Pancreas (tissue), 10 donors: ENCODE measurements around the gene SURF4. TPM values are rescaled to one million over a fixed set of nuclear protein-coding genes. Genes with fewer than 3 reads are reported as not detected.
"Not testable (repeated sequence)": the region's sequence is repeated elsewhere in the genome, so short reads cannot be mapped to it uniquely, and the experiment has no call there.

ENCODE experiments used
- ATAC-seq, 4 donors: fragments of 200-7000 bp; cut with Tn5 transposase; one replicate each; pipeline versions ENCODE4 v1.8.0 to v1.9.1; 2020; ENCODE audit warnings: mild to moderate bottlenecking in 4 of 4, moderate library complexity in 4 of 4
- DNase-seq, 6 donors: peaks; one replicate each; pipeline ENCODE4 v3.0.0-alpha.2; 2020
- FAIRE-seq: peaks from 2 replicates; lab custom pipeline; 2012; peaks lifted over from hg19 to GRCh38; lab: Jason Lieb, UNC
- H3K27ac ChIP-seq, 4 donors: fragments of 200-600 bp; sonication (generic); 1 replicate in 3 of 4; 2 replicates in 1 of 4; pipeline versions ENCODE4 v1.5.0 to v1.8.0; 2020
- H3K27me3 ChIP-seq, 4 donors: fragments of 200-600 bp; one replicate each; pipeline ENCODE4 v1.8.0; 2021
- H3K36me3 ChIP-seq, 3 donors: fragments of 200-600 bp; sonication (generic) in 1 of 3; one replicate each; pipeline versions ENCODE4 v1.5.0 to v1.8.0; 2020 to 2021
- H3K4me1 ChIP-seq, 3 donors: fragments of 200-600 bp; one replicate each; pipeline ENCODE4 v1.8.0; 2021
- H3K4me3 ChIP-seq, 4 donors: fragments of 200-600 bp; sonication (generic) in 2 of 4; one replicate each; pipeline versions ENCODE4 v1.5.0 to v1.8.0; 2020 to 2021
- H3K9me3 ChIP-seq, 4 donors: fragments of 200-600 bp; one replicate each; pipeline ENCODE4 v1.8.0; 2021
- CTCF ChIP-seq, 4 donors: fragments of 200-600 bp; sonication (generic) in 3 of 4; IDR thresholded peaks; one replicate each; pipeline versions ENCODE4 v1.5.0 to v1.8.0; 2021; ENCODE audit warnings: antibody characterized with exemption in 4 of 4
- WGBS, 2 donors: extraction: QIAGEN DNeasy Blood & Tissue Kit; methylation state at CpG; one replicate each; pipeline ENCODE4 v1.1.7; 2013; 5-methylcytosine and 5-hydroxymethylcytosine counted together
- intact Hi-C, 3 donors: fragments of 100-400 bp; cut with DNase I; formaldehyde crosslinking; loops; one replicate each; pipeline versions ENCODE4 v1.11.1 to v1.14.2; 2022
- polyA plus RNA-seq, 2 donors: library from polyadenylated mRNA; stranded (reverse); fragments of 200-250 nt; gene quantifications; one replicate each; pipeline ENCODE4 v1.2.3, GENCODE V29; 2013
- total RNA-seq, 6 donors: library from RNA; stranded (reverse); fragmentation: NEBNext Ultra II Directional in 4 of 6; extraction: Animal tissue kit (Norgen Biotek cat#: 25700) in 4 of 6; gene quantifications; one replicate each; pipeline versions ENCODE4 v1.2.1 to v1.2.4, GENCODE V29; 2021 to 2023
- donor health status: healthy with polysubstance abuse.
- donor health status: DM: no; HTN: no; CAD: no; lungs with moderate emphysema.
- donor health status: DM: no; HTN: no; CAD: no.
- donor health status: control.
- donor health status: control.
- donor health status: Bipolar disorder and iron deficiency.
- donor health status: DM: yes; HTN: yes; CAD: no.
- donor health status: DM: no; HTN: no; CAD: no.
- donor health status: DM: no; HTN: no; CAD: no.
- donor health status: DM: yes; HTN: yes; CAD: no.

SURF4 gene
- total and polyA plus RNA-seq, 8 donors = 63.1 to 132 (median 116) TPM

- TF ChIP-seq CTCF (IDR thresholded peaks at IDR 0.05) = no peak
- ATAC-seq = no peak
- intact Hi-C loops = no loop called here
- 72 to 79% methylated on average over 13 of the region's 13 CpGs for WGBS, 2 donors
- Histone ChIP-seq H3K9me3 (no peaks in the 10 kb centered on the region), H3K36me3 (no peaks in the 10 kb centered on the region), H3K4me1 (no peaks in the 10 kb centered on the region), H3K27me3 (no peaks in the 10 kb centered on the region), H3K27ac (no peak overlapping the region), H3K4me3 (no peak overlapping the region)
- no peak for FAIRE-seq
- no peak for DNase-seq
These were observed 54.4 kb downstream of the SURF4 start for GRCh38 chr9:133321411-133321935.

DNA sequence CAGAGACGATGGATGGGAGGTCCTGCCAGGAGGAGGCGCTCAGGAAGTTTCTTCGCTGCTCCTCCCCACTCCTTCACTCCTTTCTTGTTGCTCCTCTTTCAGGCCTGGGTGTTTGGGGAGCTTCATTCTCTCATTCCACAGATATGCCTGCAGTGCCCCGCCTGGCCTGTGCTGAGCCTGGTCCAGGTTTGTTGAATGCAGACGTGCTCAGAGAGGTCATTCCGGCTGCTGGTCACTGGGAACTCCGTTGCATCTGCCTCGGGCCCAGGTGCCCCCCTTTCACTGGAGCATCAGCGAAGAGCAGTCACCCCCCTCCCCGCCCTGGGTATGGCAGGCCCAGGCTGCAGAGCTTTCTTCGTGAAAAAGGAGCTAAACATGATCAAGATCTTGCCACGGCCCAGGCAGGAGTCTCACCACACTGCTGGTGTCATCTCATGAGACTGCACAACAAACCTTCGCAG is 55.4 kb downstream of the SURF4 start:
- Histone ChIP-seq H3K4me3 (no peak overlapping the region), H3K36me3 (no peaks in the 10 kb centered on the region), H3K9me3 (no peaks in the 10 kb centered on the region), H3K4me1 (no peaks in the 10 kb centered on the region), H3K27me3 (no peaks in the 10 kb centered on the region), H3K27ac (no peak overlapping the region)
- intact Hi-C loops = no loop called here
- no peak for DNase-seq
- no peak for ATAC-seq
- TF ChIP-seq CTCF (IDR thresholded peaks at IDR 0.05) = no peak
- 76 to 78% methylated on average over 13 of the region's 13 CpGs for WGBS, 2 donors
- no peak for FAIRE-seq

DNA sequence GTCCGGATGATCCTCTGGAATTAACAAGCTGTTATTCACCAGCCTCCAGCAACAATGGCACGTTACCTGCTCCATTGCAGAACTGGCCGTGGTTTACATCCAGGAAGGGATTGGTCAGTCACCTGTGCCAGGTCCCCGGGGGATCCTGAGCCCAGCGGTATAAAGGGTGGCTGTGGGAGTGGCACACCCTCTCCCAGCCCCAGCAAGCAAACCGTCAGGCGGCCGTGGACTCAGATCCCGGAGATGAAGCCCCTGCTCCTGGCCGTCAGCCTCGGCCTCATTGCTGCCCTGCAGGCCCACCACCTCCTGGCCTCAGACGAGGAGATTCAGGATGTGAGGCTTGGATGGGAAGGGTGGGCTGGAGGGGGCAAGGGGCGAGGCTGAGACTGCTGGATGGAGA is 58.3 kb downstream of the SURF4 start:
- ATAC-seq, H3K27ac ChIP-seq, H3K36me3 ChIP-seq, H3K4me3 ChIP-seq, intact Hi-C loops, FAIRE-seq, H3K4me1 ChIP-seq, DNase-seq, H3K27me3 ChIP-seq, H3K9me3 ChIP-seq: not testable (repeated sequence)
- WGBS, 2 donors = 66 to 69% methylated on average over 13 of the region's 13 CpGs

GRCh38 chr9:133315997-133316396 is 59.9 kb downstream of the SURF4 start:
- Histone ChIP-seq H3K9me3 (no peaks in the 10 kb centered on the region), H3K27me3 (no peaks in the 10 kb centered on the region), H3K4me1 (no peaks in the 10 kb centered on the region), H3K27ac (no peak overlapping the region), H3K4me3 (no peak overlapping the region), H3K36me3 (no peaks in the 10 kb centered on the region)
- intact Hi-C loops = no loop called here
- WGBS, 2 donors = 64 to 68% methylated on average over 2 of the region's 2 CpGs
- FAIRE-seq (no peak), ATAC-seq (no peak), DNase-seq (no peak)
- no peak for TF ChIP-seq CTCF (IDR thresholded peaks at IDR 0.05)

Other genes with a start within 250 kb of the SURF4 start
- gene GBGT1, start 212.1 kb downstream of the SURF4 start, total RNA-seq = 10 to 100 TPM in 1 of 6 donors, 1 to 10 TPM in 5; 1.5 to 11.9 (median 3.1) TPM
- gene GBGT1, start 212.1 kb downstream of the SURF4 start, polyA plus RNA-seq = 1 to 10 TPM; 4.5 to 4.6 TPM
- not detected for gene OBP2B, start 166.8 kb downstream of the SURF4 start, total RNA-seq
- gene OBP2B, start 166.8 kb downstream of the SURF4 start, polyA plus RNA-seq = not detected
- 10 to 100 TPM in 1 of 6 donors, 1 to 10 TPM in 5; 2.1 to 10.2 (median 5.4) TPM for gene ABO, start 100.9 kb downstream of the SURF4 start, total RNA-seq
- 1 to 10 TPM; 3.3 to 9.3 TPM for gene ABO, start 100.9 kb downstream of the SURF4 start, polyA plus RNA-seq
- 10 to 100 TPM in 2 of 6 donors, 1 to 10 TPM in 4; 5.8 to 13.6 (median 7.6) TPM for gene SURF6, start 39.9 kb downstream of the SURF4 start, total RNA-seq
- 10 to 100 TPM; 17.7 to 19.8 TPM for gene SURF6, start 39.9 kb downstream of the SURF4 start, polyA plus RNA-seq
- 10 to 100 TPM in 3 of 6 donors, 1 to 10 TPM in 3; 6.2 to 14.2 (median 9.9) TPM for gene MED22, start 27.9 kb downstream of the SURF4 start, total RNA-seq
- gene MED22, start 27.9 kb downstream of the SURF4 start, polyA plus RNA-seq = 10 to 100 TPM; 10.1 to 14.8 TPM
- 1,000 to 10,000 TPM; 1,234 to 2,140 (median 1,676) TPM for gene RPL7A, start 27.8 kb downstream of the SURF4 start, total RNA-seq
- 1,000 to 10,000 TPM; 1,900 to 1,906 TPM for gene RPL7A, start 27.8 kb downstream of the SURF4 start, polyA plus RNA-seq
- gene SURF1, start 19.6 kb downstream of the SURF4 start, total RNA-seq = 10 to 100 TPM; 33.6 to 47.8 (median 37.2) TPM
- 10 to 100 TPM; 69.2 to 73.9 TPM for gene SURF1, start 19.6 kb downstream of the SURF4 start, polyA plus RNA-seq
- gene SURF2, start 19.5 kb downstream of the SURF4 start, total RNA-seq = 10 to 100 TPM in 4 of 6 donors, 1 to 10 TPM in 2; 7.8 to 18.7 (median 11.9) TPM
- 10 to 100 TPM; 37.3 to 52.4 TPM for gene SURF2, start 19.5 kb downstream of the SURF4 start, polyA plus RNA-seq
- under 1 TPM; 0.31 to 0.94 (median 0.67) TPM for gene STKLD1, start 306 bp upstream of the SURF4 start, total RNA-seq
- 1 to 10 TPM; 1.8 to 3.1 TPM for gene STKLD1, start 306 bp upstream of the SURF4 start, polyA plus RNA-seq
- gene REXO4, start 42.0 kb upstream of the SURF4 start, total RNA-seq = 10 to 100 TPM in 5 of 6 donors, 1 to 10 TPM in 1; 10.0 to 16.3 (median 12.5) TPM
- 10 to 100 TPM; 12.8 to 13.4 TPM for gene REXO4, start 42.0 kb upstream of the SURF4 start, polyA plus RNA-seq
- 1 to 10 TPM; 1.5 to 5.5 (median 2.9) TPM for gene ADAMTS13, start 46.3 kb upstream of the SURF4 start, total RNA-seq
- gene ADAMTS13, start 46.3 kb upstream of the SURF4 start, polyA plus RNA-seq = 10 to 100 TPM; 13.6 to 18.9 TPM
- gene CACFD1, start 83.9 kb upstream of the SURF4 start, total RNA-seq = 10 to 100 TPM; 15.6 to 24.4 (median 17.2) TPM
- gene CACFD1, start 83.9 kb upstream of the SURF4 start, polyA plus RNA-seq = 10 to 100 TPM; 25.0 to 26.2 TPM
- gene SLC2A6, start 103.0 kb upstream of the SURF4 start, total RNA-seq = 1 to 10 TPM; 1.1 to 6.3 (median 2.7) TPM
- gene SLC2A6, start 103.0 kb upstream of the SURF4 start, polyA plus RNA-seq = 1 to 10 TPM; 5.9 to 6.7 TPM
- gene MYMK, start 148.9 kb upstream of the SURF4 start, total RNA-seq = not detected
- gene MYMK, start 148.9 kb upstream of the SURF4 start, polyA plus RNA-seq = not detected
- gene ADAMTSL2, start 158.6 kb upstream of the SURF4 start, total RNA-seq = 1 to 10 TPM; 1.5 to 5.5 (median 2.6) TPM
- 10 to 100 TPM in 1 of 2 donors, 1 to 10 TPM in 1; 9.0 to 12.9 TPM for gene ADAMTSL2, start 158.6 kb upstream of the SURF4 start, polyA plus RNA-seq
- not detected for gene FAM163B, start 233.3 kb upstream of the SURF4 start, total RNA-seq
- not detected for gene FAM163B, start 233.3 kb upstream of the SURF4 start, polyA plus RNA-seq